ENCODE data around the gene RPL7A.

RPL7A gene

GRCh38 chr9:133349965-133350616, 2.1 kb downstream of the RPL7A start:
- DNase-seq, result no peak

GRCh38 chr9:133351526-133351907, 3.5 kb downstream of the RPL7A start:
- DNase-seq, result no peak

GRCh38 chr9:133351908-133352634, 4.1 kb downstream of the RPL7A start:
- DNase-seq, result no peak

GRCh38 chr9:133352635-133353340, 4.8 kb downstream of the RPL7A start:
- DNase-seq, result no peak

GRCh38 chr9:133353548-133353947, 5.5 kb downstream of the RPL7A start:
- no peak for DNase-seq

GRCh38 chr9:133354766-133355165, 6.7 kb downstream of the RPL7A start:
- DNase-seq, result no peak

- DNase-seq, result no peak
Measured at GRCh38 chr9:133355881-133356357, 7.9 kb downstream of the RPL7A start.

GRCh38 chr9:133356391-133357091, 8.5 kb downstream of the RPL7A start, which contains the start of the genes SURF1 and SURF2:
Gene SURF1, minus strand, starts transcription at chr9:133356487. Its CDS starts 34 bp downstream, at chr9:133356453.
Gene SURF2, plus strand, starts transcription at chr9:133356550. Its CDS starts 43 bp downstream, at chr9:133356593.
- DNase-seq, result peak; percentile 83

GRCh38 chr9:133357656-133358055, 9.6 kb downstream of the RPL7A start:
- DNase-seq, result no peak

- DNase-seq, result no peak
Measured at GRCh38 chr9:133359399-133360175, 11.6 kb downstream of the RPL7A start.

GRCh38 chr9:133360400-133361393, 12.7 kb downstream of the RPL7A start:
- DNase-seq, result no peak

- DNase-seq, result no peak
Measured at GRCh38 chr9:133361507-133362092, 13.6 kb downstream of the RPL7A start.

GRCh38 chr9:133362359-133363044, 14.5 kb downstream of the RPL7A start:
- DNase-seq, result no peak

- no peak for DNase-seq
Measured at GRCh38 chr9:133366435-133366834, 18.4 kb downstream of the RPL7A start.

- DNase-seq, result no peak
Measured at GRCh38 chr9:133367221-133367620, 19.2 kb downstream of the RPL7A start.

- DNase-seq, result no peak
Measured at GRCh38 chr9:133367778-133368177, 19.8 kb downstream of the RPL7A start.

GRCh38 chr9:133368249-133368881, 20.3 kb downstream of the RPL7A start:
- no peak for DNase-seq

- no peak for DNase-seq
Measured at GRCh38 chr9:133369422-133369821, 21.4 kb downstream of the RPL7A start.

- peak; percentile 22 for DNase-seq
Measured at GRCh38 chr9:133369933-133370332, 21.9 kb downstream of the RPL7A start.
